RPMI7951 (cell line): ENCODE results near the gene TLR7. TPM values are rescaled to one million over a fixed set of nuclear protein-coding genes. Genes with fewer than 3 reads are reported as not detected.

Source experiments
- DNase-seq: peaks from one replicate; pipeline ENCODE4 v3.0.0-alpha.2; 2012; ENCODE audit warnings: low read depth
- total RNA-seq: library from RNA; depleted of rRNA; stranded (reverse); fragments of >200 nt; shearing (Covaris generic); gene quantifications from 2 replicates; pipeline ENCODE4 v1.2.3, GENCODE V29; 2014; rRNA removed

TLR7 gene
- total RNA-seq, 1 experiment from 2014 or later = not detected

- peak; percentile 10 for DNase-seq
Measured at GRCh38 chrX:12930150-12930549, 63.3 kb downstream of the TLR7 start.

- DNase-seq = no peak
Measured at GRCh38 chrX:12932244-12932643, 65.4 kb downstream of the TLR7 start.

GRCh38 chrX:12934850-12935249, 68.0 kb downstream of the TLR7 start:
- no peak for DNase-seq

- no peak for DNase-seq
Measured at GRCh38 chrX:12936947-12937346, 70.1 kb downstream of the TLR7 start.

Other genes with a start within 250 kb of the TLR7 start
- 53.8 and 54.0 TPM in 2 replicates for gene PRPS2, start 75.7 kb upstream of the TLR7 start, total RNA-seq
- gene TLR8, start 39.5 kb downstream of the TLR7 start, total RNA-seq = not detected in 2 replicates
- gene TMSB4X, start 108.0 kb downstream of the TLR7 start, total RNA-seq = 3,554 and 3,782 TPM in 2 replicates
- under 0.01 TPM in 1 of 2 replicates, not detected in the other for gene FAM9C, start 177.5 kb downstream of the TLR7 start, total RNA-seq